Globus pallidus (tissue), 1 donor: Measurements from ENCODE around the gene PIEZO2.
"Not testable (repeated sequence)": the region's sequence is repeated elsewhere in the genome, so short reads cannot be mapped to it uniquely, and the experiment has no call there.

ENCODE experiments used
- DNase-seq: peaks from one replicate; pipeline ENCODE4 v3.0.0-alpha.2; 2015; ENCODE audit warnings: low spot score

PIEZO2 gene

GRCh38 chr18:10685484-10685883, 463.9 kb downstream of the PIEZO2 start:
- DNase-seq = no peak

GRCh38 chr18:10682368-10682714, 467.0 kb downstream of the PIEZO2 start:
- no peak for DNase-seq

GRCh38 chr18:10681581-10682367, 467.6 kb downstream of the PIEZO2 start:
- peak; percentile 22 for DNase-seq

- no peak for DNase-seq
Measured at GRCh38 chr18:10680271-10680596, 469.1 kb downstream of the PIEZO2 start.

GRCh38 chr18:10679557-10680270, 469.7 kb downstream of the PIEZO2 start:
- no peak for DNase-seq

GRCh38 chr18:10671441-10671840, 477.9 kb downstream of the PIEZO2 start:
- DNase-seq = no peak

- no peak for DNase-seq
Measured at GRCh38 chr18:10670856-10671255, 478.5 kb downstream of the PIEZO2 start.

- no peak for DNase-seq
Measured at GRCh38 chr18:10669441-10670100, 479.8 kb downstream of the PIEZO2 start.

- DNase-seq = no peak
Measured at GRCh38 chr18:10663750-10664149, 485.6 kb downstream of the PIEZO2 start.

- DNase-seq = no peak
Measured at GRCh38 chr18:10661317-10661716, 488.1 kb downstream of the PIEZO2 start.

- no peak for DNase-seq
Measured at GRCh38 chr18:10660179-10660884, 489.0 kb downstream of the PIEZO2 start.

GRCh38 chr18:10659594-10659993, 489.8 kb downstream of the PIEZO2 start:
- no peak for DNase-seq

- no peak for DNase-seq
Measured at GRCh38 chr18:10659000-10659399, 490.4 kb downstream of the PIEZO2 start.

GRCh38 chr18:10644003-10644402, 505.4 kb downstream of the PIEZO2 start:
- not testable (repeated sequence) for DNase-seq

- DNase-seq = not testable (repeated sequence)
Measured at GRCh38 chr18:10642915-10643524, 506.3 kb downstream of the PIEZO2 start.

GRCh38 chr18:10638539-10638885, 510.9 kb downstream of the PIEZO2 start:
- not testable (repeated sequence) for DNase-seq

GRCh38 chr18:10637858-10638538, 511.4 kb downstream of the PIEZO2 start:
- DNase-seq = not testable (repeated sequence)

GRCh38 chr18:10629076-10629475, 520.3 kb downstream of the PIEZO2 start:
- DNase-seq = not testable (repeated sequence)

- DNase-seq = not testable (repeated sequence)
Measured at GRCh38 chr18:10626606-10627213, 522.7 kb downstream of the PIEZO2 start.

GRCh38 chr18:10623606-10624005, 525.8 kb downstream of the PIEZO2 start:
- not testable (repeated sequence) for DNase-seq

- DNase-seq = not testable (repeated sequence)
Measured at GRCh38 chr18:10622982-10623381, 526.4 kb downstream of the PIEZO2 start.
